ENCODE data around the gene HMMR.
"Not testable (repeated sequence)": the region's sequence is repeated elsewhere in the genome, so short reads cannot be mapped to it uniquely, and the experiment has no call there.

The HMMR gene

GRCh38 chr5:163460562-163461171 lies at the start of gene HMMR:
TSS of gene HMMR (plus strand) at chr5:163460632. CDS start at chr5:163460693, 61 bp downstream.
- no peak for DNase-seq

GRCh38 chr5:163415673-163416072 lies 44.8 kb upstream of the HMMR start:
- DNase-seq: not testable (repeated sequence)

- DNase-seq: no peak
Observed at GRCh38 chr5:163424836-163425235, 35.6 kb upstream of the HMMR start.

GRCh38 chr5:163426128-163426527 lies 34.3 kb upstream of the HMMR start:
- DNase-seq: not testable (repeated sequence)

- DNase-seq: no peak
Observed at GRCh38 chr5:163432544-163432943, 27.9 kb upstream of the HMMR start.

GRCh38 chr5:163433271-163433670 lies 27.2 kb upstream of the HMMR start:
- no peak for DNase-seq

GRCh38 chr5:163434401-163434866 lies 26.0 kb upstream of the HMMR start:
- DNase-seq: no peak

GRCh38 chr5:163436515-163436914 lies 23.9 kb upstream of the HMMR start:
- no peak for DNase-seq

- DNase-seq: no peak
Observed at GRCh38 chr5:163437011-163437308, 23.5 kb upstream of the HMMR start.

GRCh38 chr5:163437309-163438182 lies 22.9 kb upstream of the HMMR start, which contains the start of gene CCNG1:
TSS of gene CCNG1 (plus strand) at chr5:163437595. CDS start at chr5:163439257, 1,662 bp downstream.
- peak; percentile 76 to 80 for DNase-seq

- no peak for DNase-seq
Observed at GRCh38 chr5:163439092-163439425, 21.4 kb upstream of the HMMR start.

- no peak for DNase-seq
Observed at GRCh38 chr5:163440954-163441353, 19.5 kb upstream of the HMMR start.

- DNase-seq: no peak
Observed at GRCh38 chr5:163444526-163444925, 15.9 kb upstream of the HMMR start.

- DNase-seq: no peak
Observed at GRCh38 chr5:163445345-163445744, 15.1 kb upstream of the HMMR start.

GRCh38 chr5:163447191-163447590 lies 13.2 kb upstream of the HMMR start:
- DNase-seq: no peak

GRCh38 chr5:163447875-163448274 lies 12.6 kb upstream of the HMMR start:
- DNase-seq: no peak

- DNase-seq: no peak
Observed at GRCh38 chr5:163448491-163448890, 11.9 kb upstream of the HMMR start.

- no peak for DNase-seq
Observed at GRCh38 chr5:163451489-163451888, 8.9 kb upstream of the HMMR start.

- no peak for DNase-seq
Observed at GRCh38 chr5:163453705-163454104, 6.7 kb upstream of the HMMR start.

- not testable (repeated sequence) for DNase-seq
Observed at GRCh38 chr5:163455406-163455805, 5.0 kb upstream of the HMMR start.

- DNase-seq: no peak
Observed at GRCh38 chr5:163456029-163456589, 4.3 kb upstream of the HMMR start.

- no peak for DNase-seq
Observed at GRCh38 chr5:163456840-163457239, 3.6 kb upstream of the HMMR start.

- no peak for DNase-seq
Observed at GRCh38 chr5:163458778-163459385, 1.6 kb upstream of the HMMR start.

- DNase-seq: no peak
Observed at GRCh38 chr5:163459462-163459818, 992 bp upstream of the HMMR start.
